GM12891 (cell line): ENCODE measurements around the gene FAM53A.

Experiments used
- DNase-seq: peaks from one replicate; pipeline ENCODE4 v3.0.0; 2011; ENCODE audit warnings: low spot score; ENCODE audit not compliant: insufficient read length
- FAIRE-seq: peaks from 2 replicates; lab custom pipeline; 2011; peaks lifted over from hg19 to GRCh38; lab: Jason Lieb, UNC
- PAX5 ChIP-seq: IDR thresholded peaks from 2 replicates; pipeline ENCODE4 v1.6.1; 2011; ENCODE audit warnings: low read length, moderate library complexity, mild to moderate bottlenecking; ENCODE audit not compliant: insufficient read depth, severe bottlenecking
- POLR2A ChIP-seq: IDR thresholded peaks from 2 replicates; pipeline ENCODE4 v1.6.1; 2011; ENCODE audit warnings: low read depth, low read length, control low read depth
- POLR2AphosphoS5 ChIP-seq: IDR thresholded peaks from 2 replicates; pipeline ENCODE4 v1.6.1; 2011; ENCODE audit warnings: low read depth, low read length, control low read depth
- POU2F2 ChIP-seq: IDR thresholded peaks from 2 replicates; pipeline ENCODE4 v1.6.1; 2011; ENCODE audit warnings: low read depth, mild to moderate bottlenecking, control low read depth, low read length, moderate library complexity
- SPI1 ChIP-seq: IDR thresholded peaks from 2 replicates; pipeline ENCODE4 v1.6.1; 2011; ENCODE audit warnings: low read depth, low read length, control low read depth
- TAF1 ChIP-seq: IDR thresholded peaks from 2 replicates; pipeline ENCODE4 v1.6.1; 2011; ENCODE audit warnings: low read depth, low read length, control low read depth

FAM53A gene

GRCh38 chr4:1685235-1686150 lies 1.4 kb upstream of the FAM53A start:
- FAIRE-seq (peak; percentile 41), DNase-seq (no peak)
- TF ChIP-seq POU2F2 (no peak), TAF1 (no peak), PAX5 (no peak), SPI1 (no peak), POLR2AphosphoS5 (no peak)

- DNase-seq (no peak), FAIRE-seq (no peak)
- TF ChIP-seq TAF1 (no peak), POLR2A (no peak)
These were observed 557 bp upstream of the FAM53A start for GRCh38 chr4:1684506-1685234.

- DNase-seq (no peak), FAIRE-seq (no peak)
- TF ChIP-seq PAX5 = no peak
- no peak for TF ChIP-seq POLR2A
- TF ChIP-seq POU2F2 = no peak
These were observed 815 bp downstream of the FAM53A start for GRCh38 chr4:1683261-1683735.

GRCh38 chr4:1682860-1683259 lies 1.3 kb downstream of the FAM53A start:
- FAIRE-seq (no peak), DNase-seq (no peak)

GRCh38 chr4:1678244-1678643 lies 5.9 kb downstream of the FAM53A start:
- TF ChIP-seq PAX5 (no peak), POLR2AphosphoS5 (no peak), POU2F2 (no peak), POLR2A (no peak), SPI1 (no peak), TAF1 (no peak)
- FAIRE-seq (no peak), DNase-seq (no peak)

More at GRCh38 chr4:1682860-1683259, 1.3 kb downstream of the FAM53A start:
- TF ChIP-seq TAF1 = no peak
- no peak for TF ChIP-seq POLR2AphosphoS5
- TF ChIP-seq POLR2A = no peak
- TF ChIP-seq POU2F2 = no peak
- no peak for TF ChIP-seq PAX5
- no peak for TF ChIP-seq SPI1

DNA sequence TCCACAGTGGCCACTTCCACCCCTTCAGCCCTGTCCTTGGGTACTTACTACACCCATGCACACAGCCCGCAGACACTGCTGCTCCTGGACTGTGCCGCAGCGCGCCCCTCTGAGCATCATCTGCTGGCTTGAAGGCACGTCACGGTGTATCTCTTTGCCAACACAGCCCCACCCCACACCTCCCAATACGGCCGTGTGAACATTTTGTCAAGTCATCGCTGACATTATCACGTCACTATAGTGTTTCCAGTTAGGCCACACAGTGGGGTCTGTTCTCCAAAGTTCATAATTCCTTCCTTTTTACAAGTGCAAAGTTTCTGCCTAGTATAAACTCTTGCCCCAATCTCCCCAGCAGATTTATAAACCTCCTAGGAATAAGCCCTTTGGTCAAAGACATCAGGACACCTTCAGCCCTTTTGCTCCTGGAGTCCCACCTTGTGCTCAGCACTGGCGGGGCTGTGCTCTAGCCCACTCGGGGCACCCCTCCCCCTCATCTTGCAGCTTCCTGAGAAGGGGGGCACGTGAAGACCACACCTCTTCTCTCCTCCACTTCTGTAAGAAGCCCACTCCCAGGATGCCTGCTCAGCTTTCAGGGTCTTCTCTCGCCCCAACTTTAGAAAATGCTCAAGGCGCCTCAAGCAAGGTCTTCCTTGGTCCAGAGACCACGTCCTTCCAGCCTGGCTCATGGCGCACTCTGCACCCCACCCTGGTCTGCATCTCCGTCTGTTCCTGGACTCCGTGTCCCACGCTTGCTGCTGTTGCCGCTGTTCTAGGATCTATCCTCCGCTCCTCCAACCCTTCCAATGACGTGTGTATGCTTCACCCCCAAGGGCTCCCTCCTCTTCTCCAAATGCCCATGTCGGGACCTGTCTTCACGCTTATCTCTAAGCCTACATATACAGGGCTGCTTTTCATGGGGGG lies 7.2 kb downstream of the FAM53A start:
- DNase-seq = no peak
- TF ChIP-seq TAF1 = no peak
- no peak for TF ChIP-seq POU2F2
- FAIRE-seq = no peak

DNA sequence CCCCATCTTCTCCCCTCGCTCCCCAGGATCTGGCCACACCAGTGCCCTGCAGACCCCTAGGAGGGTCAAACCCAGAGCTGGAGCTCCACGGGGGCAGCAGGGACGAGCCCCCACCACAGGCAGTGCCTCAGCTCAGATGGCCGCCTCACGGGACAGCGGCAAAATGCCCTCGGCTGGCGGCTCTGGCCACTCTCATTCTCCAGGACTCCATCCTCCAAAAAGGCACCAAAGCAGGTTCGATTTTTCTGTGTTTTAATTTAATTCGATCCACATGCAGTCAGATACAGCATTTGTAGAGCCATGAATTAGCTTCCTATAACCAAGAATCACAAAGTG lies 8.3 kb downstream of the FAM53A start:
- DNase-seq (no peak), FAIRE-seq (no peak)
- TF ChIP-seq POU2F2 (no peak), SPI1 (no peak), PAX5 (no peak)

- FAIRE-seq (no peak), DNase-seq (no peak)
- TF ChIP-seq POLR2A (no peak), POLR2AphosphoS5 (no peak), PAX5 (no peak), POU2F2 (no peak), TAF1 (no peak), SPI1 (no peak)
These were observed 8.8 kb downstream of the FAM53A start for GRCh38 chr4:1675136-1675801.

DNA sequence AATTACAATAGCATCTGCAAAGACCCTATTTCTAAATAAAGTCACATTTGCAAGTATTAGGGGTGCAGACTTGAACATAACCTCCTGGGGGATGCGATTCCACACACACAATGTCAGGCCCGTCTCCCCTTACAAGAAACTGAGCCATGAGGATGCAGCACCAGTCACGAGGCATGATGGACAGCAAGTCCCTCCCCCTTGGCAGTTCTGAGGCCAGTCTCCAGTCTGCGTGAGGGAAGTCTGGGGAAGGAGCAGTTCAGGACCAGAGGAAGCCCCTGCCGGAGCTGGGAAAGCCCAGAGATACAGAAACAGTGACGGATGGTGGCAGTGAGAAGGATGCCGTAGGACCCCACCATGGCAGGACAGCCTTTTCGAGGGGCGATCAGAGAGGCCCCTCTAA lies 9.4 kb downstream of the FAM53A start:
- DNase-seq (no peak), FAIRE-seq (no peak)
- TF ChIP-seq SPI1 (no peak), TAF1 (no peak), POLR2A (no peak), POU2F2 (no peak), PAX5 (no peak)
